ENCODE results near the gene COX6B2. TPM values are rescaled to one million over a fixed set of nuclear protein-coding genes. Genes with fewer than 3 reads are reported as not detected.
"Not testable (repeated sequence)": the region's sequence is repeated elsewhere in the genome, so short reads cannot be mapped to it uniquely, and the experiment has no call there.

The COX6B2 gene
- polyA plus RNA-seq, 1 donor, result 0.78 TPM

- DNase-seq, result no peak
Measured at GRCh38 chr19:55341595-55342531, 12.7 kb downstream of the COX6B2 start.

- peak; percentile 74 for DNase-seq
Measured at GRCh38 chr19:55341171-55341588, 13.3 kb downstream of the COX6B2 start.

DNA sequence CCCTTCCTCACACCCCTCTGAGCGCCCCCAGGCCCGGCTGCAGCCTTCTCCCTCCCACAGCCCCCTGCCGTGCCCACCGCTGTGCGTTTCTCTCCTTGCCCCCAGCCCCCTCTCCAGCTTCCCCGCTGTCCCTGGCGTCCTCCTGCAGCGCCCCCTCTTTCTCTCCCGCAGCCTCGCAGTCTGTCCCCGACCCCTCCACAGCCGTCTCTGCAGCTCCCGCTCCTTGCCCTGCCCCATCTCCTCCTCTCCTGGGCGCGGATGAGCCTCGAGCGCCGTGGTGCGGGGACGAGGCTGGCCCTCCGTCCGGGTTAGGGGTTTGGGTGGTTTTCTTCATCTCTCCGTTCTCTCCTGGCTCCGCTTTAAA is 13.8 kb downstream of the COX6B2 start:
- DNase-seq, result no peak

DNA sequence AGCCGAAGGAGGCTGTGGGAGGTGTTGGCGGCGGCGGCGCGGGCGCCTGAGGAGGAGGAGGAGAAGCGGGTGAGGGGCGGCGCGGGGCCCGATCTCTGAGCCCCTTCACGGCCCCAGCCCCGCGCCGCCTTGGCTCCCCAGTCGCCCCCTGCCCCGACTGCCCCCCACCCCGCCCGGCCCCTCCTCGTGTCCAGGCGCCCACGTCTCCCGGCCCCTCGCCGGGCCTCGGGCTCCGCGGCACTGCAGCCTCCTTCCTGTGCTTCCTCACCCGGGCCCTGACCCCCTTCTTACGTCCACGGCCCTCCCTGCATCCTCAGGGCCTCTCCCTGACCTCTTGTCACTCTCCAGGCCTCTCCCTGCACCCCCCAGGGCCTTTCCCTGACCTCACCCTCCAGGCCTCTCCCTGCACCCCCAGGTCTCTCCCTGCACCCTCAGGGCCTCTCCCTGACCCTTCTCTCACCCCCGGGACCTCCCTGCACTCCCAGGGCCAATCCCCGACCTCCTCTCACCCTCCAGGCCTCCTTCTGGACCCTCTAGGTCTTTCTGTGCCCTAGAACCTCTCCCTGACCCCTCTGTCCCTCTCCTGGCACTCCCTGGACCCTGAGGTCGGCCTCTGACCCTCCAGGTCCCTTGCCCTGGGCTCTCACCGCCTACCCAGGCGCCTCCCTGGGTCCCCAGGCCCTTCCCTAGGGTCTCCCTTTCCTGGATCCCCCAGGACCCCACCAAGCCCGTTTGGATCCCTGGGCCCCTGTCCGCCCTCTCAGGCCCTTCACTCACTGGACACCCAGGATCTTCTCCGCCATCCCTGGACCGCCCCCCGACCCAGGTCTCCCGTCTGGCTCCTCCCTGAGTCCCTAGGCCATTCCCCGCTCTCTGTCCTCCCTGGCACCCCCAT is 14.4 kb downstream of the COX6B2 start:
- no peak for DNase-seq

- peak; percentile 100 for DNase-seq
Measured at GRCh38 chr19:55339105-55339888, 15.2 kb downstream of the COX6B2 start, which contains the start of gene KMT5C. Gene KMT5C, plus strand, starts transcription at chr19:55339876. Its CDS starts 2,061 bp downstream, at chr19:55341937.

DNA sequence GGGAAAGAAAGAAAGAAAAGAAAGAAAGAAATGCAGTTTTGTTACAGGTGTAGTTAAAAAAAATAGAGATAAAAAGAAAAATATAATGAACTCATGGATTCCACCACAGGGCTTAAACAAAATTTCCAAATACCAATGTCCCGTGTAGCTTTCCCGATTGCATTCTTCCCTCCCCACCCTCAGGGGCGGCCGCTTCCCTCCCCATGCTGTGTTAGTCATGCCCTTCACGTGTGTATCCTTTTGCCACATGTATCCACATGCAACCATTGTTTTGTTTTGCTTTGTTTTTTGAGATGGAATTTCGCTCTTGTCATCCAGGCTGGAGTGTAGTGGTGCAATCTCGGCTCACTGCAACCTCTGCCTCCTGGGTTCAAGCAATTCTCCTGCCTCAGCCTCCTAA is 18.4 kb downstream of the COX6B2 start:
- DNase-seq, result no peak

- no peak for DNase-seq
Measured at GRCh38 chr19:55333870-55334269, 20.6 kb downstream of the COX6B2 start.

DNA sequence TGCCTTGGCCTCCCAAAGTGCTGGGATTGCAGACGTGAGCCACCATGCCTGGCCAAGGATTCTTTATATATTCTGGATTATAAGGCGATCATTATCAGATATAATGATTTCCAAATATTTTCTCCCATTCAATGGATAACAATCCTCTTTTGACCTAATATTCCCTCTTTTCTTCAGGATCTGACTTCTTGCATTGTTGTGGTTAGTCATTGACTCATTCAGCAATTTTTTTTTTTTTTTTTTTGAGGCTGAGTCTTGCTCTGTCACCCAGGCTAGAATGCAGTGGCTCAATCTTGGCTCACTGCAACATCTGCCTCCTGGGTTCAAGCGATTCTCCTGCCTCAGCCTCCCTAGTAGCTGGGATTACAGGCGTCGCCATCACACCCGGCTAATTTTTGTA is 24.7 kb downstream of the COX6B2 start:
- DNase-seq, result not testable (repeated sequence)

- not testable (repeated sequence) for DNase-seq
Measured at GRCh38 chr19:55328774-55329318, 25.7 kb downstream of the COX6B2 start.

- DNase-seq, result no peak
Measured at GRCh38 chr19:55325172-55325571, 29.3 kb downstream of the COX6B2 start, which contains the start of gene TMEM150B. Gene TMEM150B, minus strand, starts transcription at chr19:55325341. Its CDS starts 4,305 bp downstream, at chr19:55321036.

GRCh38 chr19:55324662-55325061 is 29.9 kb downstream of the COX6B2 start:
- DNase-seq, result no peak

- no peak for DNase-seq
Measured at GRCh38 chr19:55322204-55322885, 32.2 kb downstream of the COX6B2 start.

DNA sequence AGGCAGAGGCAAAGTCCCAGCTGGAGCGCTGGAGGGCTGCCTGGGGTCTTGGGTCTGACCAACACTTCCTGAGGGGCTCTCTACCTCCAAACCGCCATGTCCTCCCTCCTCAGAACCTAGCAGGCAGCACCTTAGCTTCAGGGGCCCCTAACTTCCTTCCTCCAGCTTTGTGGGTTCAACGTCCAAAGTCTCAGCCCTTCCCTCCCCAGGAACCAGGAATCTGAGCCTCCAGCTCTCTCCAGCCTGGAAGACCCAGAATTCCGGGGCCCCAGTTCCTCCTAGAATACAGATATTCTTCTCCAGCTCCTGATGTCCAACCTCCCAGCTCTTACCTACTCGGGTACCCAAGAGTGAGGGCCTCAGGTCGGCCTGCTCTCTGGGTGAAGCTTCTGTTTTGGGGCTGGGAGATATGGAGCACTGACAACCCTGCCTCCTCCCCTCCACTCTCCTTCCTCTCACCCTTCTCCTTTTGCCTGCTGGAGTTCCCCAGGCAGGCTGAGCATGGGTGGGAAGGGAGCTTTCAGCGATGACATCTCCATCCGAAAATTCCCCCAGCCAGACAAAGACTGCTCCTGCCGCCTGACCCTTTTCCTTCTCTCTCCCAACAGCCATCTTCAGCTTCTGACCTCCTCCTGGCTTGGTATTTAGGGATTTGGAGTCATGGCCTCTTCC is 32.9 kb downstream of the COX6B2 start:
- DNase-seq, result no peak

- DNase-seq, result no peak
Measured at GRCh38 chr19:55320844-55321419, 33.6 kb downstream of the COX6B2 start.

DNA sequence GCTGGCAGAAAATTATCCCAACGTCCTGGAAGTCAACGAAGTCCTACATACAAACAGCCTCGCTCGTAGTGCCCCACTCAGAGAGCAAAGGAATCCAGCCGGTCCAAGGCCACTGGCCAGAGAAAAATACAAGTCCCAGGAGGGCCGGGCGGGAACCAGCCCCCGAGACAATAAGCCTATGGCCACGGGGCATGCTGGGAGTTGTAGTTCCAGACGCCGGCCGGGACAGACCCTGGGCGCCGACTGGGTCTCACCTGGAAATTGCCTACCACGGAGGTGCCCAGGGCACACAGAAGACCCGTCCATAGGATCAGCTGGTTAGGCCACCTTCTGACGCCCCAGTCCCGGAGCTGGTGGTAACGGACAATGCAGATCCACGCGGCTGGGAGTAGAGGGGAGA is 34.7 kb downstream of the COX6B2 start:
- peak; percentile 62 for DNase-seq

DNA sequence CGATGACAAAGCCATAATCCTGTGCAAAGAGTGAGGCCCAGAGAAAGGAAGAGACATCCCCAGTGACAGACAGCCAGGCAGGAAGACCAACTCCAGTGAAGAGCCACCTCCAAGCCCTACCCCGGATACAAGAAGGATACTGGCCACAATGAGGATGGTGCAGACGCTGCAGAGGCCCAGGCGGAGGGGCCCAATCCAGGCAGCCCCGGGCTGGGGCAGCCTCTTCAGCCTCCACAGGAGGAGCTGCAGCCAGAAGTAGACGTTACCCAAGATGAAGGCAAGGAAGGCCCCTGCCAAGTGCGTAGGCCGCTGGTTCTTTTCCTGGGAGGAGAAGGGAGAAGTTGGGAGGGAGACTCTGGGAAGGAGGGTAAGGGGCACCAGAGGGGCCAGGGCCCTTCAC is 37.9 kb downstream of the COX6B2 start:
- DNase-seq, result no peak

- DNase-seq, result no peak
Measured at GRCh38 chr19:55315956-55316525, 38.5 kb downstream of the COX6B2 start.

GRCh38 chr19:55314396-55314795 is 40.1 kb downstream of the COX6B2 start:
- no peak for DNase-seq

Data from left kidney (tissue), 2 donors.